Mesendoderm (in vitro differentiated cells): ENCODE results near the gene ANKRD55.

ENCODE experiments used
- DNase-seq: peaks from one replicate; pipeline ENCODE4 v3.0.0; 2013
- H2AK5ac ChIP-seq: 2 replicates; pipeline ENCODE4 v1.6.1; 2013; ENCODE audit warnings: low read length, inconsistent platforms
- H2BK120ac ChIP-seq: 2 replicates; pipeline ENCODE4 v1.6.1; 2013; ENCODE audit warnings: low read depth, mild to moderate bottlenecking, low read length, moderate library complexity, mixed read lengths
- H2BK15ac ChIP-seq: replicated peaks from 2 replicates; pipeline ENCODE4 v1.6.1; 2013; ENCODE audit warnings: low read depth, mild to moderate bottlenecking, moderate library complexity
- H2BK5ac ChIP-seq: 2 replicates; pipeline ENCODE4 v1.6.1; 2013; ENCODE audit warnings: low read length, inconsistent platforms
- H3K18ac ChIP-seq: 2 replicates; pipeline ENCODE4 v1.6.1; 2013; ENCODE audit warnings: mild to moderate bottlenecking, low read length, mixed read lengths
- H3K23ac ChIP-seq: one replicate; pipeline ENCODE4 v1.6.1; 2013; ENCODE audit warnings: low read length
- H3K27ac ChIP-seq: 2 replicates; pipeline ENCODE4 v1.5.1; 2013; ENCODE audit warnings: low read depth, mild to moderate bottlenecking, inconsistent platforms, low read length, moderate library complexity
- H3K27me3 ChIP-seq: 2 replicates; pipeline ENCODE4 v1.6.1; 2013; ENCODE audit warnings: low read length, control low read depth, mild to moderate bottlenecking, inconsistent platforms; ENCODE audit not compliant: insufficient read depth, poor library complexity
- H3K36me3 ChIP-seq: 2 replicates; pipeline ENCODE4 v1.6.1; 2013; ENCODE audit warnings: low read length, inconsistent platforms; ENCODE audit not compliant: control insufficient read depth, insufficient read depth
- H3K4ac ChIP-seq: one replicate; pipeline ENCODE4 v1.6.1; 2013; ENCODE audit warnings: low read depth, mild to moderate bottlenecking, low read length, moderate library complexity
- H3K4me1 ChIP-seq: 2 replicates; pipeline ENCODE4 v1.6.1; 2013; ENCODE audit warnings: low read depth, low read length, inconsistent platforms; ENCODE audit not compliant: control insufficient read depth
- H3K4me2 ChIP-seq: 2 replicates; pipeline ENCODE4 v1.6.1; 2013; ENCODE audit warnings: low read length
- H3K4me3 ChIP-seq: 2 replicates; pipeline ENCODE4 v1.5.1; 2013; ENCODE audit warnings: mild to moderate bottlenecking, low read length
- H3K56ac ChIP-seq: one replicate; pipeline ENCODE4 v1.6.1; 2013; ENCODE audit warnings: low read length
- H3K79me1 ChIP-seq: 2 replicates; pipeline ENCODE4 v1.6.1; 2013; ENCODE audit warnings: low read length, inconsistent platforms
- H3K79me2 ChIP-seq: 2 replicates; pipeline ENCODE4 v1.6.1; 2013; ENCODE audit warnings: mild to moderate bottlenecking, low read length; ENCODE audit not compliant: control insufficient read depth, insufficient read depth
- H3K9ac ChIP-seq: 2 replicates; pipeline ENCODE4 v1.6.1; 2013; ENCODE audit warnings: low read length, inconsistent platforms
- H4K5ac ChIP-seq: one replicate; pipeline ENCODE4 v1.6.1; 2013; ENCODE audit warnings: low read length
- H4K8ac ChIP-seq: one replicate; pipeline ENCODE4 v1.6.1; 2013; ENCODE audit warnings: low read depth, mild to moderate bottlenecking, control low read depth, low read length, moderate library complexity
- WGBS: extraction: QIAGEN DNeasy Blood & Tissue Kit; methylation state at CpG from one replicate; pipeline ENCODE4 v1.1.7; 2013; ENCODE audit warnings: low lambda C conversion rate, missing lambda C conversion rate; ENCODE audit not compliant: insufficient coverage; ENCODE audit errors: extremely low coverage; 5-methylcytosine and 5-hydroxymethylcytosine counted together

The ANKRD55 gene

GRCh38 chr5:56059854-56060253 lies 173.3 kb downstream of the ANKRD55 start:
- no peak overlapping the region for H3K4me2 ChIP-seq

DNA sequence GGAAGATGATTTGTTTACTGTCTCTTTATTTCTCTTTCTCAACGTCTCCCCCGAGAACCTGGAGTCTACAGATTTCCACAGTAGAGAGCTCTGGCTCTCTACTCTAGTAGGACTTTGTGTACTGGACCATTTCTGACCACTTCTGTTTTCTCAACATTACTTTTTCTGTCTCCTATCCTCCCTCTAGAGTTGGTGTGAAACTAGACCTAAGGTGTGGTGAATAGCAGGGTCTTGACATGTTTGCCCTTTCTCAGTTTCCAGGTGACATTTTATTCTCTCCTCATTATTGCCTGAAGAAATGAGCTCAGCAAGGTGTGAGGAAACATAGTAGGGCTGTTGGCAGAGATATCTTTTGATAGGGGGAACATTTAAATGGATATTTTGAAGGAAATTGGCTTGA lies 176.3 kb downstream of the ANKRD55 start:
- Histone ChIP-seq H2BK5ac (no peak overlapping the region), H3K36me3 (no peaks in the 10 kb centered on the region), H3K9ac (no peak overlapping the region), H3K27me3 (no peaks in the 10 kb centered on the region), H2BK15ac (no peak overlapping the region), H3K27ac (no peak overlapping the region), H4K5ac (no peak overlapping the region), H3K18ac (no peak overlapping the region), H3K4me2 (no peak overlapping the region), H3K4me3 (no peak overlapping the region), H2AK5ac (peak overlapping the region; percentile 38), H3K79me1 (no peaks in the 10 kb centered on the region), H3K23ac (no peak overlapping the region), H3K79me2 (no peaks in the 10 kb centered on the region), H3K4me1 (no peaks in the 10 kb centered on the region), H3K4ac (no peak overlapping the region), H3K56ac (no peak overlapping the region), H2BK120ac (no peak overlapping the region), H4K8ac (no peak overlapping the region)
- no CpG with 5 or more reads among the region's 2 CpGs for WGBS
- no peak for DNase-seq

More at GRCh38 chr5:56059854-56060253, 173.3 kb downstream of the ANKRD55 start:
- Histone ChIP-seq H3K27me3 (no peaks in the 10 kb centered on the region), H3K36me3 (no peaks in the 10 kb centered on the region), H3K23ac (no peak overlapping the region), H3K4me1 (no peaks in the 10 kb centered on the region), H3K27ac (no peak overlapping the region), H3K4ac (no peak overlapping the region), H3K79me1 (no peaks in the 10 kb centered on the region), H3K4me3 (no peak overlapping the region), H2AK5ac (no peak overlapping the region), H2BK120ac (no peak overlapping the region), H3K9ac (no peak overlapping the region), H4K8ac (no peak overlapping the region), H3K18ac (no peak overlapping the region), H4K5ac (no peak overlapping the region), H2BK15ac (no peak overlapping the region), H3K79me2 (no peaks in the 10 kb centered on the region), H3K56ac (peak overlapping the region; percentile 25), H2BK5ac (no peak overlapping the region)
- peak; percentile 75 for DNase-seq
- WGBS: no CpG with 5 or more reads among the region's 8 CpGs

DNA sequence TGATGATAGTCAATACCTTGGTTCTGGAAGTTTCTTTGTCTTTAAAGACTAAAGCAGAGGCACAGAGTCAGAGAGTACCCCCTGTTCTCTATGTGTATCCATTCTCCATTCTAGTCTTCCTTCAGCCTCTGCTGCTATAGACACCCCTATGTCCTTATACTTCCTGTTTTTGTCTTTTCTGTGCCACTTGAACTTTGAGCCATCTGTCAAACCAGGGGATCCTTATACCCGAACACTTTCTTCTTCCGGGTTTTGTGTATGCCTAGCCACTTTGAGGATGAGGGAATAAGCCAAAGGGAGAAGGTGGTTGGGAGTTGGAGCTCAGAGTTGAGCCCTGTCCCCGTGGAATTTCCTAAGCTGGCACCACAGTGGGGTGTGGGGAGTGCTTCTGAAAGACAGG lies 177.3 kb downstream of the ANKRD55 start:
- no peak for DNase-seq
- Histone ChIP-seq H3K27ac (no peak overlapping the region), H3K4me1 (no peaks in the 10 kb centered on the region), H3K4me2 (no peak overlapping the region), H2BK120ac (no peak overlapping the region), H2BK5ac (no peak overlapping the region), H2AK5ac (no peak overlapping the region), H3K9ac (no peak overlapping the region), H3K23ac (no peak overlapping the region), H3K4me3 (no peak overlapping the region), H3K56ac (no peak overlapping the region), H3K36me3 (no peaks in the 10 kb centered on the region), H3K27me3 (no peaks in the 10 kb centered on the region), H3K4ac (no peak overlapping the region), H4K5ac (no peak overlapping the region), H3K79me1 (no peaks in the 10 kb centered on the region), H2BK15ac (no peak overlapping the region), H3K79me2 (no peaks in the 10 kb centered on the region), H4K8ac (no peak overlapping the region), H3K18ac (no peak overlapping the region)
- no CpG with 5 or more reads among the region's 3 CpGs for WGBS

GRCh38 chr5:56055287-56055686 lies 177.8 kb downstream of the ANKRD55 start:
- Histone ChIP-seq H2AK5ac (no peak overlapping the region), H3K4ac (no peak overlapping the region), H2BK120ac (no peak overlapping the region), H3K4me2 (no peak overlapping the region), H3K18ac (no peak overlapping the region), H3K4me1 (no peaks in the 10 kb centered on the region), H4K5ac (no peak overlapping the region), H3K79me2 (no peaks in the 10 kb centered on the region), H3K27me3 (no peaks in the 10 kb centered on the region), H3K9ac (no peak overlapping the region), H3K27ac (no peak overlapping the region), H3K36me3 (no peaks in the 10 kb centered on the region), H2BK15ac (no peak overlapping the region), H3K4me3 (no peak overlapping the region), H2BK5ac (no peak overlapping the region), H3K79me1 (no peaks in the 10 kb centered on the region), H3K23ac (no peak overlapping the region), H3K56ac (no peak overlapping the region), H4K8ac (no peak overlapping the region)
- DNase-seq: no peak
- no CpG with 5 or more reads among the region's 1 CpG for WGBS

- Histone ChIP-seq H3K9ac (no peak overlapping the region), H3K4me3 (no peak overlapping the region), H2BK15ac (no peak overlapping the region), H3K4ac (no peak overlapping the region), H3K4me1 (no peaks in the 10 kb centered on the region), H2BK120ac (no peak overlapping the region), H4K5ac (no peak overlapping the region), H3K27me3 (no peaks in the 10 kb centered on the region), H3K79me2 (no peaks in the 10 kb centered on the region), H3K79me1 (no peaks in the 10 kb centered on the region), H3K27ac (no peak overlapping the region), H3K36me3 (no peaks in the 10 kb centered on the region), H2BK5ac (no peak overlapping the region), H3K4me2 (no peak overlapping the region), H3K18ac (no peak overlapping the region), H4K8ac (no peak overlapping the region), H2AK5ac (no peak overlapping the region), H3K23ac (no peak overlapping the region), H3K56ac (no peak overlapping the region)
- DNase-seq: no peak
- no CpG with 5 or more reads among the region's 2 CpGs for WGBS
These were observed 178.5 kb downstream of the ANKRD55 start for GRCh38 chr5:56054666-56055065.

DNA sequence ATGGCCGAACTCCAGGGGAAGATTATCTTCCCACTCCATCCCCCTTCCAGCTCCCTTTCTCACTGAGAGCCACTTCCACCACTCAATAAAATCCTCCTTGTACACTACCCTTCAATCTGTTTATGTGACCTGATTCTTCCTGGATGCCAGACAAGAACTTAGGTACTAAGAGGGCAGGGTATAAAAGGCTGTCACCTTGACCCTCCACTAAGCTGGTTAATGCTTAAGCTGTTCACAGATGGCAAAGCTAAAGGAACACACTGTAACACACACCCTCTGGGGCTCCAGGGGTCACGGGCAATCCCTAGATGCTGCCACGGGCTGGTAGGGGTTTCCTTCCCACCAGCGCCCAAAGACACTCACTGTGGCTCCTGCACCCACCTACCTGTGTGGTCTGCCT lies 179.8 kb downstream of the ANKRD55 start:
- no peaks in the 10 kb centered on the region for H3K27me3 ChIP-seq
- H3K18ac ChIP-seq: no peak overlapping the region
- no peak overlapping the region for H3K23ac ChIP-seq
- no peaks in the 10 kb centered on the region for H3K36me3 ChIP-seq
- H3K4me2 ChIP-seq: no peak overlapping the region
- no peak overlapping the region for H3K4ac ChIP-seq
- H3K9ac ChIP-seq: no peak overlapping the region
- no peak overlapping the region for H3K4me3 ChIP-seq
- H2AK5ac ChIP-seq: no peak overlapping the region
- H4K5ac ChIP-seq: no peak overlapping the region
- no peak overlapping the region for H3K27ac ChIP-seq
- no peaks in the 10 kb centered on the region for H3K4me1 ChIP-seq
- H4K8ac ChIP-seq: no peak overlapping the region
- no peak overlapping the region for H2BK5ac ChIP-seq
- WGBS: no CpG with 5 or more reads among the region's 4 CpGs
- no peak for DNase-seq
- H3K56ac ChIP-seq: no peak overlapping the region
- no peak overlapping the region for H2BK15ac ChIP-seq
- H3K79me2 ChIP-seq: no peaks in the 10 kb centered on the region
- no peak overlapping the region for H2BK120ac ChIP-seq
- H3K79me1 ChIP-seq: no peaks in the 10 kb centered on the region
